Activated CD8-positive, alpha-beta memory T cell treated with anti-CD3 and anti-CD28 coated beads, Interleukin-2, amount 50 U/mL, for 24 hours (primary cell): ENCODE data around the gene MARK1.
"Not testable (repeated sequence)": the region's sequence is repeated elsewhere in the genome, so short reads cannot be mapped to it uniquely, and the experiment has no call there.

Experiments used
- DNase-seq: peaks from one replicate; pipeline ENCODE4 v3.0.0-alpha.2; 2020; ENCODE audit errors: extremely low read depth

Gene MARK1

GRCh38 chr1:220528679-220529501 is 954 bp downstream of the MARK1 start:
- no peak for DNase-seq

GRCh38 chr1:220529521-220530020 is 1.6 kb downstream of the MARK1 start:
- DNase-seq, result no peak

- DNase-seq, result no peak
Measured at GRCh38 chr1:220533504-220534109, 5.7 kb downstream of the MARK1 start.

- no peak for DNase-seq
Measured at GRCh38 chr1:220544901-220545303, 17.0 kb downstream of the MARK1 start.

GRCh38 chr1:220550811-220551399 is 23.0 kb downstream of the MARK1 start:
- no peak for DNase-seq

- DNase-seq, result no peak
Measured at GRCh38 chr1:220551718-220552117, 23.8 kb downstream of the MARK1 start.

GRCh38 chr1:220552672-220553260 is 24.8 kb downstream of the MARK1 start:
- DNase-seq, result no peak

GRCh38 chr1:220556641-220557040 is 28.7 kb downstream of the MARK1 start:
- no peak for DNase-seq

GRCh38 chr1:220563564-220563963 is 35.6 kb downstream of the MARK1 start:
- DNase-seq, result no peak

- DNase-seq, result no peak
Measured at GRCh38 chr1:220564216-220564615, 36.3 kb downstream of the MARK1 start.

GRCh38 chr1:220565670-220566069 is 37.7 kb downstream of the MARK1 start:
- DNase-seq, result no peak

GRCh38 chr1:220566869-220567268 is 38.9 kb downstream of the MARK1 start:
- no peak for DNase-seq

- no peak for DNase-seq
Measured at GRCh38 chr1:220572416-220572815, 44.5 kb downstream of the MARK1 start.

GRCh38 chr1:220573836-220574235 is 45.9 kb downstream of the MARK1 start:
- DNase-seq, result no peak

- DNase-seq, result no peak
Measured at GRCh38 chr1:220575718-220576497, 48.0 kb downstream of the MARK1 start.

GRCh38 chr1:220577926-220578325 is 50.0 kb downstream of the MARK1 start:
- DNase-seq, result no peak

- DNase-seq, result no peak
Measured at GRCh38 chr1:220579317-220579716, 51.4 kb downstream of the MARK1 start.

- no peak for DNase-seq
Measured at GRCh38 chr1:220592714-220593113, 64.8 kb downstream of the MARK1 start.

- no peak for DNase-seq
Measured at GRCh38 chr1:220594356-220594755, 66.4 kb downstream of the MARK1 start.

GRCh38 chr1:220595179-220595578 is 67.2 kb downstream of the MARK1 start:
- no peak for DNase-seq

GRCh38 chr1:220604926-220605325 is 77.0 kb downstream of the MARK1 start:
- DNase-seq, result no peak

- not testable (repeated sequence) for DNase-seq
Measured at GRCh38 chr1:220605651-220606050, 77.7 kb downstream of the MARK1 start.
